Glomerular visceral epithelial cell (primary cell): ENCODE data around the gene AKR1C2.
"Not testable (repeated sequence)": the region's sequence is repeated elsewhere in the genome, so short reads cannot be mapped to it uniquely, and the experiment has no call there.

ENCODE experiments used
- DNase-seq: peaks from one replicate; pipeline ENCODE4 v3.0.0-alpha.2; 2016; ENCODE audit errors: extremely low spot score

AKR1C2 gene

DNA sequence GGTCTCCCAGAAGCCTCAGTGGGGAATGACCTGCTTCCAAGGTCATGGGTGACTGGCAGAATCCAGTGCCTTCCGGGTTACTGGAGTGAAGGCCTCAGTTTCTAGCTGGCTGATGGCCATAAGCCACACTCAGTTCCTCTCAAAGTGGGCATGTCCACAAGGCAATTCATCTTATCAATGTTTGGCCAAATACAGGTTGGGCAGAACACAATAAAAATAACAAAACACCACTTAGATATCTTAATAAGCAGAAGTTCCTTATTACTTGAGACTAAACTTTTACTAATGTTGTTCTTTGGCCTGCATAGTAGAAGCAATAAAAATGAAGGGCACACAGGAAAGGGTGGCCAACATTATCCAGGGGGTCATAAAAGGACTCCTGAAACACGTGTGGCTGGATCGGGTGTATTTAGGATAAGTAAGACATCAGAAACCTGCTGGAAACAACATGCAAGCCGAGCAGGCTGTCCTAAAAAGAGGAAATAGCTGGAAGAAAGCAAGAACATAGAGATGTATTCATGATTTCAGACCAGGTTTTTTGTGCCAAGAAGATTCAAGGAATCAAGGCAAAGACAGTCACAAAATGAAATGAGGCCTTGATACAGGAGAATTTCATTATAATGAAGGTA lies 19.6 kb upstream of the AKR1C2 start:
- DNase-seq: no peak

- not testable (repeated sequence) for DNase-seq
Observed at GRCh38 chr10:5021624-5022290, 18.1 kb upstream of the AKR1C2 start.

- DNase-seq: not testable (repeated sequence)
Observed at GRCh38 chr10:5019770-5020612, 16.3 kb upstream of the AKR1C2 start.

GRCh38 chr10:5018671-5019277 lies 15.1 kb upstream of the AKR1C2 start:
- peak; percentile 45 for DNase-seq

DNA sequence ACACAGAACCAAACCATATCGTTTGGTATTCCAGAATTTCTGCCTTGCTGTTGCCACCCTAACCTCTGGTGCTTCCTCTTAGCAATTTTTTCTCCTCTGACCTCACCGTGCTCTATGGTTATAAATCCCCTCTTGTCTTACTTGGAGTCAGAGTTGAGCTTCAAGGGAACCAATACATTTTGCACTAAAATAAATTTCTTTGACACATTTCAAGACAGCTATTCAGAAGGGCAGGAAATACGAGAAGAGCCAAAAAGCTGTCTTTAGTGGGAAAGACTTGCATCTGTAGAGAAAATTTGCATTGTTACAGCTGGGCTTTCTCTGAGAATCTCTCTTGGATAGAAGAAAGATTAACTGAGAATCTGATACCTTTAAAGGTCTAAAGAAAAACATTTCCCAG lies 14.5 kb upstream of the AKR1C2 start:
- no peak for DNase-seq

- DNase-seq: peak; percentile 24
Observed at GRCh38 chr10:5014936-5015335, 11.3 kb upstream of the AKR1C2 start.

GRCh38 chr10:5014200-5014910 lies 10.7 kb upstream of the AKR1C2 start:
- DNase-seq: not testable (repeated sequence)

GRCh38 chr10:5013385-5013784 lies 9.7 kb upstream of the AKR1C2 start:
- no peak for DNase-seq

GRCh38 chr10:5012595-5012994 lies 8.9 kb upstream of the AKR1C2 start:
- no peak for DNase-seq

GRCh38 chr10:5011392-5011791 lies 7.7 kb upstream of the AKR1C2 start:
- DNase-seq: not testable (repeated sequence)

GRCh38 chr10:5010043-5010442 lies 6.4 kb upstream of the AKR1C2 start:
- DNase-seq: not testable (repeated sequence)

DNA sequence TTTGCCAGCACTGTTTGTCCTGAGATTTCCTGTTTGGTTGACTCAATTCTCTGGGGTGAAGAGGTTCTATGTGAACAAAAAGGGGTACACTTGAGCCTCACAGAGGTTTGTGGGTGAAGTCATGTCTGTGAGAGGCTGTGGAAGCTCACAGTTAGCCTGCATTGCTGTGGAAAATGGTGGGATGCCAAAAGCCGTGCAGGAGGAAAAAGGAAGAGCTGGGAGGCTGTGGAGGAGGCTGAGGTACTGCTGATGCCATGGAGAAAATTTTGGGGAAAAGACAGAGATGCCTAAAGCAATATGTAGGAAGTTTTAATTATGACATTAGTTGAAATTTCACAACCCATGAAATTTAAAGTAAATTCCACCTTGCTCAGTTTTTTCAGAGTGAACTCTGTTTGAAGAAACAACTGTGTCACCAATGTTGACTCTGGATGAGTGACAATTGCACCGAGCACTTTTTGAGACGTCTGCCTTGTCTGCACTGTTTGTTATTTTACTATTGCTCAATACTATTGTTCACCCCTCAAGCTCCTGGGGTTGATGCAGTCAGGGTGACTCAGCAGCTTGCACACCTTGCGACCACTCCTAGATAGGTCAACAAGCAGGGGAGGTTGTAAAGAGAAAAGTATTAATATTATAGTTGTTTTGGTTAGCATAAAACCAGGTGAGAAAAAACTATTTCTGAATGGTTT lies 5.3 kb upstream of the AKR1C2 start:
- not testable (repeated sequence) for DNase-seq

DNA sequence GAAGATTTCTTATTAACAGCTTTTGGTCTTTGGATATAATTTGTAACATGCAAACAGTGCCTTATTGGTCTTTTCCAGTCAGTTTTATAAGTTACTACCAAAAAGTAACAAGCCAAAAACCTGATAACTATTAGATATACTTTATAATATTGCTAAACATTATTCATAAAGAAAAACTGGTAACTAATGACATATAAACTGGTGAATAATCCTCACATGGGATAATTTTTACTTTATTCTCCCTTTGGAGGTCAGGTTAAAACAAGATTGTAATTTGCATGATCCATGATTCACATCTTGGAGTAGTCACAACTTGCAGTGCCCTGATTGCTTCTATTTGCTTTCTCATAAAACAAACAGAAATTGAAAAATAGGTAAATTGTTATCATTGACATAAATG lies 844 bp upstream of the AKR1C2 start:
- not testable (repeated sequence) for DNase-seq

- not testable (repeated sequence) for DNase-seq
Observed at GRCh38 chr10:5004030-5004385, 351 bp upstream of the AKR1C2 start.

GRCh38 chr10:5002013-5002727 lies 1.5 kb downstream of the AKR1C2 start:
- DNase-seq: no peak

- DNase-seq: no peak
Observed at GRCh38 chr10:4998671-4999070, 5.0 kb downstream of the AKR1C2 start.

GRCh38 chr10:4994260-4994659 lies 9.4 kb downstream of the AKR1C2 start:
- DNase-seq: not testable (repeated sequence)

GRCh38 chr10:4992564-4992963 lies 11.1 kb downstream of the AKR1C2 start:
- not testable (repeated sequence) for DNase-seq

DNA sequence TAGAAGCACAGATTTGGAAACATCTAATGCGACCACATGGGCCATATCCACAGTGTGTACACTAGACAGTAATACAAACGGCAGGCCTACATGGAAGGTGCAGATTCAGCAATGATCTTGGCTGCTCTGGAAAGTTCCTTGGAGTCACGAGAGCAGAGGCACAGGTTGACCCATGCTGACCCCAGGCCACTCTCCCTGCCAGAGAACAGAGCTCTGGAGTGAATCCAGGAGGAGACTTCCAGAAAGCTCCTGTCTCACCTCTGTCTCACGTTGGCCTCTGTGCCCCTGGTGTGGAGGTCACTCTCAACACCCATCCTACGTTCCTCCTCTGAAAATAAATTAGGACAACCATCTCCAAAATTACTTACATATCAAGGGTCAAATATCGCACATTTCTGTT lies 12.2 kb downstream of the AKR1C2 start:
- DNase-seq: not testable (repeated sequence)

GRCh38 chr10:4990217-4990616 lies 13.4 kb downstream of the AKR1C2 start:
- DNase-seq: no peak
